Naive thymus-derived CD4-positive, alpha-beta T cell (primary cell): ENCODE measurements around the gene SALL4. TPM values are rescaled to one million over a fixed set of nuclear protein-coding genes. Genes with fewer than 3 reads are reported as not detected.
"Not testable (repeated sequence)": the region's sequence is repeated elsewhere in the genome, so short reads cannot be mapped to it uniquely, and the experiment has no call there.

Experiments
- ATAC-seq: fragments of 150-1000 bp; cut with Tn5 transposase; 2 replicates; pipeline ENCODE4 v1.10.0; 2021; ENCODE audit warnings: mild to moderate bottlenecking, moderate library complexity
- CTCF ChIA-PET: fragments of 350-600 bp; sonication (Branson Sonifier 250); formaldehyde crosslinking; loops from one replicate; lab custom pipeline; 2021; ENCODE audit warnings: antibody characterized with exemption; lab: Charles Lee
- POLR2A ChIA-PET: fragments of 350-600 bp; sonication (Branson Sonifier 250); formaldehyde crosslinking; loops from one replicate; lab custom pipeline; 2021; ENCODE audit warnings: antibody characterized with exemption, inconsistent platforms; lab: Charles Lee
- DNase-seq, 9 donors: peaks; one replicate each; pipeline versions ENCODE4 v3.0.0 to v3.0.0-alpha.2; 2020 to 2022; ENCODE audit warnings: mixed read lengths in 1 of 9
- H3K27ac ChIP-seq: one replicate; pipeline ENCODE4 v1.7.0; 2013; ENCODE audit warnings: mild to moderate bottlenecking, low read depth, low read length, moderate library complexity
- H3K27me3 ChIP-seq, 2 donors: one replicate each; pipeline ENCODE4 v1.7.0; 2013; ENCODE audit warnings: low read length in 2 of 2, mild to moderate bottlenecking in 2 of 2, moderate library complexity in 2 of 2; ENCODE audit not compliant: control insufficient read depth in 2 of 2, insufficient read depth in 2 of 2
- H3K36me3 ChIP-seq, 3 experiments: 1 replicate in 2 of 3; 2 replicates in 1 of 3; pipeline ENCODE4 v1.7.0; 2013; ENCODE audit warnings: low read length in 3 of 3, mild to moderate bottlenecking in 3 of 3, moderate library complexity in 1 of 3; ENCODE audit not compliant: insufficient read depth in 3 of 3, control insufficient read depth in 2 of 3
- H3K4me1 ChIP-seq, 2 donors: one replicate each; pipeline ENCODE4 v1.7.0; 2013; ENCODE audit warnings: low read length in 2 of 2, mild to moderate bottlenecking in 2 of 2, moderate library complexity in 1 of 2; ENCODE audit not compliant: control insufficient read depth in 2 of 2, insufficient read depth in 2 of 2
- H3K4me3 ChIP-seq: 2 replicates; pipeline ENCODE4 v1.7.0; 2013; ENCODE audit warnings: mild to moderate bottlenecking, low read length
- H3K9me3 ChIP-seq, 3 experiments: 1 replicate in 2 of 3; 2 replicates in 1 of 3; pipeline ENCODE4 v1.7.0; 2013; ENCODE audit warnings: low read length in 3 of 3; ENCODE audit not compliant: control insufficient read depth in 2 of 3
- H3K27ac Mint-ChIP-seq, 9 donors: one replicate each; pipeline ENCODE4 v1.8.0; 2020 to 2022; ENCODE audit warnings: mixed read lengths in 9 of 9, mild to moderate bottlenecking in 8 of 9, moderate library complexity in 5 of 9, inconsistent platforms in 2 of 9
- H3K27me3 Mint-ChIP-seq, 5 donors: one replicate each; pipeline ENCODE4 v1.8.0; 2021 to 2022; ENCODE audit warnings: mixed read lengths in 5 of 5, mild to moderate bottlenecking in 1 of 5
- H3K36me3 Mint-ChIP-seq, 5 donors: one replicate each; pipeline ENCODE4 v1.8.0; 2020 to 2022; ENCODE audit warnings: mixed read lengths in 5 of 5, mild to moderate bottlenecking in 3 of 5, inconsistent platforms in 1 of 5
- H3K4me1 Mint-ChIP-seq, 7 donors: one replicate each; pipeline ENCODE4 v1.8.0; 2020 to 2022; ENCODE audit warnings: mixed read lengths in 7 of 7, mild to moderate bottlenecking in 3 of 7, inconsistent platforms in 1 of 7
- H3K4me3 Mint-ChIP-seq, 10 donors: one replicate each; pipeline ENCODE4 v1.8.0; 2020 to 2022; ENCODE audit warnings: mild to moderate bottlenecking in 10 of 10, mixed read lengths in 10 of 10, moderate library complexity in 6 of 10, inconsistent platforms in 2 of 10
- H3K9me3 Mint-ChIP-seq, 11 donors: one replicate each; pipeline ENCODE4 v1.8.0; 2020 to 2022; ENCODE audit warnings: mixed read lengths in 11 of 11, mild to moderate bottlenecking in 4 of 11, inconsistent platforms in 1 of 11, moderate library complexity in 1 of 11
- intact Hi-C, 2 donors: fragments of 100-400 bp; cut with micrococcal nuclease; formaldehyde crosslinking; loops; one replicate each; pipeline ENCODE4 v1.15.1; 2023
- polyA plus RNA-seq, 2 donors: library from polyadenylated mRNA; unstranded; fragments of 300-500 nt; fragmentation: Illumina TruSeq; gene quantifications; one replicate each; pipeline ENCODE4 v1.2.3, GENCODE V29; 2021
- total RNA-seq, 6 experiments: library from RNA in 5 of 6; stranded (reverse) in 5 of 6; gene quantifications; 1 replicate in 5 of 6; 2 replicates in 1 of 6; pipeline ENCODE4 v1.2.3 and lab custom pipeline; 2021 to 2026

The SALL4 gene
- total and polyA plus RNA-seq, 7 experiments from 2014 or later = 0.15 to 0.32 (median 0.17) TPM; not detected in 4

DNA sequence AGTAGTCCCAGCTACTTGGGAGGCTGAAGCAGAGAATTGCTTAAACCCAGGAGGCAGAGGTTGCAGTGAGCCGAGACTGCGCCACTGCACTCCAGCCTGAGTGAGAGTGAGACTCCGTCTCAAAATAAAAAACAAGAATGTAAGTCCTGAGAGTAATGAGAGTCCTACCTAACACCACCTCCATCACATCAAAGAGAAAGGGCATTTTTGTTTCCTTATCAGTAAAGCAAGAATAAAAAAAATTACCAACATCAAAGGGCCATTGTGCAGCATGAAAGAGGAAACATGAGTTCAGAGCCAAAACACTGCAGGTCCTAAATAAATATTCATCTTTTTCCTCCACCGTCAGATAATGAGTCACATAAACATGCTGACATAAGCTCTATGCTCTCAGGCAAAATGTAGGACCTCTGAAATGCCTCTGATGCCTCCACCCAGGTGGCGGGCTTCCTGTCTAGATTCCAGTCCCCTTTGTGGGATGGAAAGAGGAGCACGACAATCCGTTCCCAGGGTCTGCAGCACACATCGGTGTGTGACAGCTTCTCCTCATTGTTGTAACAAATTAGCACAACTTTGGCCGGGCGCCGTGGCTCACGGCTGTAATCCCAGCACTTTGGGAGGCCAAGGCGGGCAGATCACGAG is 41.3 kb downstream of the SALL4 start:
- Mint-ChIP-seq H3K4me1 (no peaks in the 10 kb centered on the region), H3K27me3 (peaks cover 1 to 33% (median 9%) of the 10 kb centered on the region in 5 donors), H3K36me3 (no peaks in the 10 kb centered on the region), H3K27ac (no peak overlapping the region), H3K4me3 (no peak overlapping the region), H3K9me3 (peaks cover 0 to 4% (median 0%) of the 10 kb centered on the region in 11 donors)
- POLR2A ChIA-PET = no interaction called here
- CTCF ChIA-PET = no interaction called here
- no peaks in the 10 kb centered on the region for H3K27me3 ChIP-seq
- H3K36me3 ChIP-seq = no peaks in the 10 kb centered on the region
- no peak for DNase-seq
- H3K4me3 ChIP-seq = no peak overlapping the region
- H3K9me3 ChIP-seq = no peaks in the 10 kb centered on the region
- ATAC-seq = no peak
- intact Hi-C loops = no loop called here
- no peak overlapping the region for H3K27ac ChIP-seq
- H3K4me1 ChIP-seq = no peaks in the 10 kb centered on the region

DNA sequence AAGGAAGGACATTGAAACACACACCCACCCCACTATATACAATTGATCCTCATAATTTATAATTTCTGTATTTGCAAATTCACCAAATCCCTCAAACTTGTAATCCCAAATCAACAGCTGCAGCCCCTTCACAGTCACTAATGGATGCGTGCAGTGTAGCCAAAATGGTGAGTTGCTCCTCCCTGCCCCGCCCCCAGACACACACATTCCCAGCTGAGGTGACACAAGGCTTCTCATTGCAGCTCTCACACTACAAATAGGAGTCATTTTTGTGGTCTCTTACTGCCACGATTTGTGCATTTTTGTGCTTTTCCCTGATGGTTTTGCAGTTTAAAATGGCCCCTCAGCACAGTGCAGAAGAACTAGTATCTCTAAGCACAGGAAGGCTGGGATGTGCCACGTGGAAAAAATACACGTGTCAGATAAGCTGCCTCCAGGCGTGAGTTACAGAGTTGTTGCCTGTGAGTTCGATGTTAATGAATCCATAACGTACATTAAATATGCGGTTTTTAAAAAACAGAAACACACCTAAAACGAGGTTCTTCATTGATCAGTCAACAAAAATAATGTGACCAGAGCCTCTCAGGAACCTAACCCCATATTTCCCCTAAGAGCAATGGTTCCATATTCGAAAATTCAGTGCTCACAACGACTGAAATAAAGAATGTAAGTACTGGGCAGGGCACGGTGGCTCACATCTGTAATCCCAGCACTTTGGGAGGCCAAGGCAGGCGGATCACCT is 42.4 kb downstream of the SALL4 start:
- intact Hi-C loops = no loop called here
- H3K9me3 Mint-ChIP-seq = peaks cover 0 to 4% (median 0%) of the 10 kb centered on the region in 11 donors
- no peak overlapping the region for H3K4me3 ChIP-seq
- ATAC-seq (no peak), DNase-seq (no peak)
- H3K4me3 Mint-ChIP-seq = no peak overlapping the region
- H3K4me1 ChIP-seq = no peaks in the 10 kb centered on the region
- CTCF ChIA-PET = no interaction called here
- no peaks in the 10 kb centered on the region for H3K9me3 ChIP-seq
- no peaks in the 10 kb centered on the region for H3K36me3 ChIP-seq
- POLR2A ChIA-PET = no interaction called here
- no peaks in the 10 kb centered on the region for H3K27me3 ChIP-seq
- H3K4me1 Mint-ChIP-seq = no peaks in the 10 kb centered on the region
- no peaks in the 10 kb centered on the region for H3K36me3 Mint-ChIP-seq
- no peak overlapping the region for H3K27ac Mint-ChIP-seq
- H3K27ac ChIP-seq = no peak overlapping the region
- H3K27me3 Mint-ChIP-seq = peaks cover 0 to 32% (median 7%) of the 10 kb centered on the region in 5 donors

DNA sequence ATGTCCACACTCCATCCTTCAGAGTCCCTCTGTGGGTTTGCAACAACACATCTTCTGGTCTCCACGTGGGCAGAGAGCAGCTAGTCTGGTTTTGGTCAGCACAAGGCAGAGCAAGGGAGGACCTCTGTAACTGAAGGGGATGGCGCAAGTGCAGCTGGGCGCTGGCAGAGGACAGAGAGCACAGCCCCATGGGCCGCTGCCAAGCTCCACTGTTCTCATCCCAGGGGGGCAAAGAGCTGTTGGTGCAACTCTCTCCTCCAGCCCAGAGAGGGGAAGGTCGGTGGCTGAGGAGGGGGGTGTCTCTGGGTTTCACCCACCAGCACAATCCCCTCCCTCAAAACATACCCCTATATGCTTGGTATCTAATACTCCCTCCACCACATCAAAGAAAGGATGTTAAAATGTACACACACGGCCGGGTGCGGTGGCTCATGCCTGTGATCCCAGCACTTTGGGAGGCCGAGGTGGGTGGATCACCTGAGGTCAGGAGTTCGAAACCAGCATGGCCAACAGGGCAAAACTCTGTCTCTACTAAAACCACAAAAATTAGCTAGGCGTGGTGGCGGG is 43.3 kb downstream of the SALL4 start:
- H3K4me1 ChIP-seq = no peaks in the 10 kb centered on the region
- intact Hi-C loops = no loop called here
- Mint-ChIP-seq H3K4me1 (no peaks in the 10 kb centered on the region), H3K9me3 (peaks cover 0 to 4% (median 0%) of the 10 kb centered on the region in 11 donors), H3K27me3 (peaks cover 0 to 25% (median 2%) of the 10 kb centered on the region in 5 donors), H3K36me3 (no peaks in the 10 kb centered on the region), H3K4me3 (no peak overlapping the region), H3K27ac (no peak overlapping the region)
- ChIA-PET POLR2A (no interaction called here), CTCF (no interaction called here)
- no peak for DNase-seq
- no peaks in the 10 kb centered on the region for H3K36me3 ChIP-seq
- H3K27me3 ChIP-seq = no peaks in the 10 kb centered on the region
- no peak for ATAC-seq
- H3K9me3 ChIP-seq = no peaks in the 10 kb centered on the region
- H3K4me3 ChIP-seq = no peak overlapping the region
- no peak overlapping the region for H3K27ac ChIP-seq

DNA sequence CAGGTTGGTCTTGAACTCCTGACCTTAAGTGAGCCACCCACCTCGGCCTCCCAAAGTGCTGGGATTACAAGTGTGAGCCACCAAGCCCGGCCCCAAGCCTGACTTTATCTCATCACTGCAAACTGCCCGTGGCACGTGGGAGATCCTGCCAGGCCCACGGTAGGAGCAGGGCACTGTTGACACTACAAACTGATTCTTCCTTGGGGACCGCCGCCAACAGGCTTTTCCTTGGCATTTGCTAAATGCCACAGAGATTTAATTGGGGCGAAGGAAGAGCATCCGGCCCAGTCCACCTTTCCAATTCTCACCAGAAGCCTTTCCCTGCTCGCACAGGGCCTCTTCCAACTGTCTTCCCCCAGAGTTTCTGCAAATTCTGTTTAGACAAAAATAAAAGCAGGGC is 45.1 kb downstream of the SALL4 start:
- no peak for ATAC-seq
- no peaks in the 10 kb centered on the region for H3K36me3 Mint-ChIP-seq
- no peaks in the 10 kb centered on the region for H3K4me1 Mint-ChIP-seq

DNA sequence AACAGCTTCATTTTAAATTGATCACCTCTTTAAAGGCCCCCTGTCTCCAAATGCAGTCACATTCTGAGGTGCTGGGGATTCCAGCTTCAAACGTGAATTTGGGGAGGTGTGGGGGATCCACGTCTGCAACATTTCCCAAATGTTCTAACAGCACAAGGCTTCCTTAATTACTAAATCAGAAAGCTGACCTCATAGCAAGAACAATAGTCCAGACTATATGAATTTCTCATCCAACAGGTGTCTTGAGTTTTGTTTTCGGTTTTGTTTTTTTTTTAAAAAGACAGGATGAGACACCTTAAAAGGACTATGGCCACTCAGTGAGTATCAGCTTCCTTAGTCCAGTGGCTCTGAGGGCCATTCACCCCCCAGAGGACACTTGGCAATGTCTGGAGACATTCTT is 45.7 kb downstream of the SALL4 start:
- Histone ChIP-seq H3K9me3 (no peaks in the 10 kb centered on the region), H3K4me3 (no peak overlapping the region), H3K36me3 (no peaks in the 10 kb centered on the region), H3K4me1 (no peaks in the 10 kb centered on the region), H3K27ac (no peak overlapping the region), H3K27me3 (no peaks in the 10 kb centered on the region)
- ATAC-seq (no peak), DNase-seq (no peak)
- Mint-ChIP-seq H3K27ac (no peak overlapping the region), H3K27me3 (peaks cover 0 to 15% (median 0%) of the 10 kb centered on the region in 5 donors), H3K9me3 (peaks cover 0 to 4% (median 0%) of the 10 kb centered on the region in 11 donors), H3K4me1 (no peaks in the 10 kb centered on the region), H3K36me3 (no peaks in the 10 kb centered on the region), H3K4me3 (no peak overlapping the region)
- ChIA-PET POLR2A (no interaction called here), CTCF (no interaction called here)
- intact Hi-C loops = no loop called here

More for the DNA sequence above, 45.1 kb downstream of the SALL4 start:
- Histone ChIP-seq H3K4me1 (no peaks in the 10 kb centered on the region), H3K4me3 (no peak overlapping the region), H3K36me3 (no peaks in the 10 kb centered on the region), H3K27ac (no peak overlapping the region), H3K9me3 (no peaks in the 10 kb centered on the region), H3K27me3 (no peaks in the 10 kb centered on the region)
- Mint-ChIP-seq H3K27ac (no peak overlapping the region), H3K9me3 (peaks cover 0 to 4% (median 0%) of the 10 kb centered on the region in 11 donors), H3K4me3 (no peak overlapping the region), H3K27me3 (peaks cover 0 to 20% (median 0%) of the 10 kb centered on the region in 5 donors)
- intact Hi-C loops = no loop called here
- ChIA-PET CTCF (no interaction called here), POLR2A (no interaction called here)
- no peak for DNase-seq

DNA sequence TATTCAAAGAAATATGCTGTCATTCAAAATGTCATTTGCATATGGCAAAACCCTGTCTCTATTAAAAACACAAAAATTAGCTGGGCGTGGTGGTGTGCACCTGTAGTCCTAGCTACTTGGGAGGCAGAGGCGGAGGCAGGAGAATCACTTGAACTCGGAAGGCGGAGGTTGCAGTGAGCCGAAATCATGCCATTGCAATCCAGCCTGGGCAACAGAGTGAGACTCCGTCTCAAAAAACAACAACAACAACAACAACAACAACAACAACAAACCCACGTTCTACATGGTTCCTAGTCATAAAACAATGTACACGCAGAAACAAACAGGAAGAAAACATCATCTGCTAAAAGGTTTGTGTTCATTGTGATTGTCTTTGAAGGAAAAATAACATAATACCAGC is 49.1 kb downstream of the SALL4 start:
- H3K27ac ChIP-seq, H3K27me3 ChIP-seq, H3K9me3 Mint-ChIP-seq, intact Hi-C loops, H3K9me3 ChIP-seq, H3K4me1 ChIP-seq, H3K36me3 ChIP-seq, H3K27ac Mint-ChIP-seq, H3K4me1 Mint-ChIP-seq, H3K4me3 Mint-ChIP-seq, H3K27me3 Mint-ChIP-seq, POLR2A ChIA-PET, DNase-seq, H3K36me3 Mint-ChIP-seq, H3K4me3 ChIP-seq, ATAC-seq, CTCF ChIA-PET: not testable (repeated sequence)
